SK-MEL-5 (cell line): ENCODE results near the gene IL2RA. TPM values are rescaled to one million over a fixed set of nuclear protein-coding genes. Genes with fewer than 3 reads are reported as not detected.

ENCODE experiments used
- DNase-seq: peaks from one replicate; pipeline ENCODE4 v3.0.0-alpha.2; 2016; ENCODE audit warnings: low read depth, low spot score
- in situ Hi-C: cut with HindIII; loops from 2 replicates; pipeline ENCODE4 v1.10.0; 2016; ENCODE audit warnings: low sequenced_read_pairs, high pct_unique_total_duplicates, low pct_unique_long_range_greater_than_20kb
- total RNA-seq: library from RNA; depleted of rRNA; stranded (reverse); fragments of >200 nt; shearing (Covaris generic); gene quantifications from 2 replicates; pipeline ENCODE4 v1.2.3, GENCODE V29; 2014

Gene IL2RA
- total RNA-seq, 1 experiment from 2014 or later: not detected

DNA sequence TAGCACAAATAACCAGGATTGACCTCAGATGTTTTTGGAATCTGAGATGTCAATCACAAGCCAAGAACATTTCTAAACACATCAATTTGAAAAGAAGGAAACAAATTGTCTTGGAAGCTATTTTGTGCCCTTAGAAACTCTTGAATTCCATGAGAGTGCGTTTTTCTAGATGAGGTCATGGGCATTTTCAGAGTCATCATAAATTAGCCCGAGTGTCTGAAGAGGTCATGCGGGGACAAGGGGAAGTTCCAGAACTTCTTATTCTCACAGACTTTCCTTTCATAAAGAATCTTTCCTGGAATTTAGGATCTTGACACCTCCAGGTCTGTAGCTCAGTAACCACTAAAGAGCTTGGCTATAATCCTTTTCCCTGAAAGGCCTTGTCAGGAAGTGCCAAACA is 28.2 kb downstream of the IL2RA start:
- in situ Hi-C loops: no loop called here
- peak; percentile 17 for DNase-seq

DNA sequence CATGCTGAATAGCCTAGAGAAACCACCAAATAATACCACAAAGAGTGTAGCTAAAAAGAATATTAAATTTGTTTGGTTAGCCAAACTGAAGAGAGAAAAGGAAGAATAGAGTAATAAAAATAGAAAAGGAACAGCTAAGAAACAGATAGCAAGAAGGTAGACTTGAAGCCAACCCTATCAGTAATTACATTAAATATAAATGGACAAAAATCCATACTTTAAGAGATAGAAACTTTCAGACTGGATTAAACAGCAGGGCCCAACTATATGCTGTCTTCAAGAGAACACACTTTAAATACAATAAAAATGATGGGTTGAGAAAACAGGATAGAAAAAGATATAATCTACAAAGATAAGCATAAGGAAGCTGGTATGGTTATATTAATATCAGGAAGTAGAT is 31.2 kb downstream of the IL2RA start:
- in situ Hi-C loops: no loop called here
- no peak for DNase-seq

DNA sequence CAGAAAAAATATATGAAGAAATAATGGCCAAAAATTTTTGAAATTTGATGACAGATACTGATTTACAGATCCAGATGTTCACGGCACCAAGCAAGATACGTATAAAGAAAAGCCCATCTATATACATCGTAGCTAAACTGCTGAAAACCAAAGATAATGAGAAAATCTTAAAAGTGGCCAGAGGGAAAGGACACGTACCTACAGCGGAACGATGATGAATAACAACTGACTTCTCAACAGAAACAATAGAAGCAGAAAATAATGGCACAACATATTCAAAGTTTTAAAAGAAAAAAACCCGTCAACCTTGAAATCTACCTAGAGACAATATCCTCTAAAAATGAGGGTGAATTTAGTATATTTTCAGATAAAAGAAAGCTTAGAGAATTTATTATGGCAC is 31.9 kb downstream of the IL2RA start:
- in situ Hi-C loops: no loop called here
- no peak for DNase-seq

DNA sequence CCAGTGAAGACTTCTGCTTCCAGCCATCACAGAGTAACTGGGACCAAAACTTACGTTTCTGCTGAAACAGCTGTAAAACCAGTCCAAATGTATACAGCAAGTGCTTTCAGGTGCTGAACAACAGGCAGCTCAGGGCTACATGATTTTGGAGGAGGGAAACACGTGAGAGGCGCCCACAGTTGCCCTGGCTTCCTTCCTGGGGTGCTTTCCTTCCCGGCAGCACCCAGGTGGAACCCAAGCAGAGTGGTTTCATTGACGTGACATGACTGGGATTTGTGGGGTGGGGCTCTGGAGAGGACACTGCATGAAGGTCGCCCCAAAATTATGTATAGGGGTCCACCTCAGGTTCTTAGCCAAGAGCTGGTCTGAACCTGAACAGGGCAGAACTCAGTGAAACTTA is 34.2 kb downstream of the IL2RA start:
- DNase-seq: no peak
- in situ Hi-C loops: no loop called here

DNA sequence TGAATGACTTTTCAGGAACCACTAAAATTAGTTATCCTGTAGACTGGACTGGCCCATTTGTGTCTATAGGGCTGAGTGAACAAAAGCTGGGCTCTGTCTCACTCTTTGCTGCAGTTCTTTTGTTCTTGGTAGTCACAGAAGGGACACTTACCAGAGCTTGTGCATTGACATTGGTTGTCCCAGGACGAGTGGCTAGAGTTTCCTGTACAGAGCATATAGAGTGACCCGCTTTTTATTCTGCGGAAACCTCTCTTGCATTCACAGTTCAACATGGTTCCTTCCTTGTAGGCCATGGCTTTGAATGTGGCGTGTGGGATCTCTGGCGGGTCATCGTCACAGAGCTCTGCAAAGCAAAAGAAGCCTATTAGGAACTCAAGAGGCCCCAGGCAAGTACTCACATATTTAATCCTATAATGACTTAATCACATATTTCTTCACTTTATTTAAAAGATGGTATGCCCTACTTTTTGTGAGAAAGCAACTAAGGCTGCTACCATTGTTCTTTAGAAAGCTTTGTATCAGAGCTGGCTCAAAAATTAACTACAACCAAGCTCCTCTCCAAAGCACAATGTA is 36.4 kb downstream of the IL2RA start:
- in situ Hi-C loops: no loop called here
- no peak for DNase-seq

DNA sequence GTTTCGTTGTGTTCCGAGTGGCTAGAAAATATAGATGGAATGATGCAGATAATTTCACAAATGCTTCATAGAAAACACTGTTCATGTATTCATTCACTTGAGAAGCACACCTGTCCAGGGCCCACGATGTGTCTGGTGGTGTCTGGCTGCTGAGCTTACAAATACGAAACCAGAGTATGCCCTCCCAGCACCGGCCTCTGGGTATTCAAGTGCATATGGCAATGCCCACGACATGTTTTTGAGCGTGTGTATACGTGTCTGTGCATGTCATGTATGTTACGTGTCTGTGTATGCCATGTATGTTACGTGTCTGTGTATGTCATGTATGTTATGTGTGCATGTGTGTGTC is 37.9 kb downstream of the IL2RA start:
- in situ Hi-C loops: no loop called here
- no peak for DNase-seq

DNA sequence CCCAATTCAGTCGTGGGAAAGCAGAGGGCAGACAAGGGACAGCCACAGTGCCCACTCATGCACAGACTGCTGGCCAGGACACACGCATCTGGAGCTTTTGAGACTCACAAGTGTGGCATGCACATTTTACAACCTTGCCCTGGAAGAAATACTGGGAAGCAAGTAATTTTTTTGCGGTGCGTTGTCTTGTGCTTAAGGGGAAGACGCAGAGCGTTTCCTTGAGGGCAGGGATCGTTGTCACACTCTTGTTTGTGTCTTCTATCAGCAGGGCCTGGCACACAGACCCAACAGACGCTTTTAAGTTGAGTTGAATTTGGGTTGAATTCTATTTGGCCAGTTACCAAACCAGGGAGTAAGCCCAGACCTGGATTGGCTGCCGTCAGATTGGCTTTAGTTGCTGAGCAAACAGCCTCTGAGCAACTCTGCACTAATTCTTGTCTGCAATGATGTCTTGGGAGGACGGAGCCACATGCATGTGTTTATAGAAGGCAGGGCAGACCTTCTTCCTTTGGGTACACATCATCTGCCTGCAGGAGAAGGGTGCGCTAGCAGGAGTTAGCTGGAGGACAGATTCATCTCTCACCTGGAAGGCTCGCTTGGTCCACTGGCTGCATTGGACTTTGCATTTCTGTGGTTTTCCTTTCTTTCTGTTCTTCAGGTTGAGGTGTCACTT is 38.4 kb downstream of the IL2RA start:
- in situ Hi-C loops: no loop called here
- no peak for DNase-seq

DNA sequence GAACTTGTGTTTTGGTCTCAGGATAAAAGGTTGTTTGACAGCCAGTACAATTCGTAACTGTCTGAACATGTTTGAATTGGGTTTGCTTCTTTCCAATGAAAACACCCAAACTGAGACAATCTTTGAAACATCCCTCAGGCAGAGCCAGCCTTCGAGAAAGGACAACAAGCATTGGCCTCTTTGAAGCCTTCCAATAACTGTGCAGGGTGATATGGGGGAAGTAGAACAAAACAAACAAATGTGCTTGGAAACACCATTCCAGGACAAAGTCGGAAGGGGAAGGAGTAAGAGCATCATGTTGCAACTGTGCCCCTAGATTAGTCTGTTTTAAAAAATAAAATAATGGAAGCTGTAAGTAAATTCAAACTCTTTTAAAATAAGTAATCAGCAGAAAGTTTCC is 39.5 kb downstream of the IL2RA start:
- in situ Hi-C loops: no loop called here
- DNase-seq: no peak

DNA sequence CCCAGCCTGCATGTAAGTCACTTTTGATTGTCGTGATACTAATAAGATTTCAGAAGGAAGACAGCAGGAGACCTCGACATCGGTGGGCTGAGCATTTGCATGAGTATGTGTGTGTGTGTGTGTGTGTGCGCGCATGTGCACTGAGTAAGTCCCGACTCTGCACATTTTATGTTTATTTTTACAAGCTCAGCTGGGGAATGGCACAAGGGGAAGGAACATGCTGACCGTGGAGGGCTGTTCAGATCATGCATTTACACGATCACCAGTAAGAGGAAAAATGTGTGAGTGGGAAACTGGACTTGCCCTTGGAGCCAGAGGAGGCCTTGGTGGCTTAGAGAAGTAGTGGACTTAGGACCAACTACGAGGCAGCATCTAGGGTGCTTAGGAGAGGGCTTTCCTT is 41.3 kb downstream of the IL2RA start:
- DNase-seq: no peak
- in situ Hi-C loops: no loop called here

DNA sequence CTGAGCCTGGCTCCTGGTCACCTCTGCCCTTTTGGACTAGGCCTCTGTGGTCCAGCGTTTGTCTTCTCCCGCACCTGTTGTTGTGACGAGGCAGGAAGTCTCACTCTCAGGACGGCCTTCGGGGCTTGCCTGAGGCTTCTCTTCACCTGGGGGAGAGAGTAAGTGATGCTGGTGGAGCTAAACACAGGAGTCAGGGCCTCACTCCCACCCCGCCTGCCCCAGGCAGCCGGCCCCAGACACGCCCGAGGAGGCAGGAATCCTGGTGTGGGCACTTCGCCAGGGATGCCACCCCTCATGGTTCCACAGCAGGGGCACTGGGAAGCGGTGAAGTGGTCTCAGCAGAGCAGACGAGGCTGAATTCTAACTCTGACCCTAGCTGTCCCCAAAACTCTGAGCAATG is 42.4 kb downstream of the IL2RA start:
- in situ Hi-C loops: no loop called here

DNA sequence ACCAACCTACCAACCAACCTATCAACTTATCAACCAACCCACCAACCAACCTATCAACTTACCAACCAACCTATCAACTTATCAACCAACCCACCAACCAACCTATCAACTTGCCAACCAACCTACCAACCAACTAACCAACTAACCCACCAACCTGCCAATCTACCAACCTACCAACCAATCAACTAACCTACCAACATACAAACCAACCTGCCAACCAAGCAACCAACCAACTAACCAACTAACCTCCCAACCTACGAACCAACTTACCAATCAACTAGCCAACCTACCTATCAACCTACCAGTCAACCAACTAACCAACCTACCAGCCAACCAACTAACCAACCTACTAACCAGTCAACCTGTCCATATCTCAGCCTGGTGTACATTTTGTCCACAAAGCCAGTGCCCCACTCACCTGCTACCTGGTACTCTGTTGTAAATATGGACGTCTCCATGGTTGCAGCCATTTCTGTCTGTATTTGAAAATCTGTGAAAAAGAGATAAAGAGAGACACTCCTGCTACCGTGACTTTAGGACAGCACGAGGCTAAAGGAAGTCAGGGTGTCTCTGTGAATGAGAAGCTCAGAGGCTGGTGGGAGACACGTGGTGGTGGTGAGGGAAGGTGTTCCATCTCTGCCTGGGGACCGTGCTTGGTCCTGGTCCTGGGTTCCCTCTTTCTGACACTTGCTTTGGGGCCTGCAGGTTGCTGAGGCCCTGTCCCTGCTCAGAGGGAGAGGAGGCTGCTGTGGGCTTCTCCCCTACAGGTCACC is 43.0 kb downstream of the IL2RA start:
- no peak for DNase-seq
- in situ Hi-C loops: no loop called here

More for the DNA sequence above, 42.4 kb downstream of the IL2RA start:
- no peak for DNase-seq

DNA sequence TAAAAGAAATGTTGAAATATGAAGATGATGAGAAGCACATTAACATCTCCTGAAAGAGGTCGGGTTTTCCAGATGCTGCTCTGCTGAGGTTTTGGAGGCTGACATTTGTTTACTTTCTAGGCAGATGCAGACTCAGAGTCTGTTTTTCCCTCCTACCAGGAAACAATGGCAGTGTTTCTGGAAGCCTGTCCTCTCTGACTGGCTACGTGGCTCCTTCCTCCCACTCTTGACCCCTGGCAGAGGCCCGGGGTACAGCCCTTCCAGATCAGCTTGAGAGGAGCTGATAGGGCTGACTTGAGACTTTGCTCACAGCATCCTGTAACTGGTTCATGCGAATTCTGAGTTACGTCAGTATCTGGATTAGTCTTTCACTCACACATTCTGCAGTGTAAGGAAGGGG is 43.7 kb downstream of the IL2RA start:
- in situ Hi-C loops: no loop called here
- no peak for DNase-seq

DNA sequence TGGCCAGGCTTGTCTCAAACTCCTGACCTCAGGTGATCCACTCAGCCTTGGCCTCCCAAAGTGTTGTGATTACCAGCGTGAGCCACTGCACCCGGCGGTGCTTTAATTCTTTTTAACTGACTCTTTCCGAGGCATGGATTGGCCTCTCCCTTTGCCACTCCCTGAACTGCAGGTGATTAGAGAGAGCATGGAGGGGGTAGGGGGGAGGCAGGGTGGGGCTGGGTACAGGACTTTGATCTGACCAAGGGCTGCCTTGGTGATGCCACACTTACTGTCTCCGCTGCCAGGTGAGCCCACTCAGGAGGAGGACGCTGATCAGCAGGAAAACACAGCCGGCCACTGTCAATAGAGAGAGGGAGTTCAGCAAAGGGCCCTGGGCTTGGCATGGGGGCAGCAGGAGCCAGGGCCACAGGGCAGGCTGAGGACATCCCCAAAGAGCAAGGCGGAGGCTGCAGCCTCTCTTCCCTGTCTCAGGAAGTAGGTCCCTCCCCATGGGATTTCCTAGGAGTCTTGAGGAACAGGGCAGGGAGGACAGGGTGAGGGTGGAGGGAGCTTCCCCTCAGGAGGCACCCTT is 44.3 kb downstream of the IL2RA start:
- no peak for DNase-seq
- in situ Hi-C loops: no loop called here

DNA sequence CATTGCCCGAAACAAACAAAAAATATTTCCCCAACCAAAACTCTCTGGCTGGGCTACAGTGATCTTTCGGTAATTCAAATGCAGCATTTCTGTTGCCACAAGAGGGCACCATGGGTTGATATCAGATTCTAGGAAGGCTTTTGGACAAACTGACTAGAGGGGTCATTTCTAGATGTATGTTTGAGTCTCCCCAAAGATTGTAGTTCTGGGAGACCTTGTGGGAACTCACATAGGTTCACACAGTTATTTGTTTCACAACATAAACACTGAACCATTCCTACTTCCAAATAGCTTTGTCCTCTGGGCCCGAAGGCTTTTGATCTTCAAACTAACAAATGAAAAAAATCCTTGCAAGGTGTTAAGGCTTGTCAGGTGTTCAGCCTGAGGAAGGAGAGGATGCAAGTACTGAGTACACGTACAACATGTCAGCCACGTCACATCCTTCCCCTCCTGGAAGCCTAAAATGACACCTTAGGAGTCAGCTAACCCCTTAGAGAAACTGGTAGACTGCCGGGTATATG is 47.9 kb downstream of the IL2RA start:
- in situ Hi-C loops: no loop called here
- DNase-seq: peak; percentile 66

DNA sequence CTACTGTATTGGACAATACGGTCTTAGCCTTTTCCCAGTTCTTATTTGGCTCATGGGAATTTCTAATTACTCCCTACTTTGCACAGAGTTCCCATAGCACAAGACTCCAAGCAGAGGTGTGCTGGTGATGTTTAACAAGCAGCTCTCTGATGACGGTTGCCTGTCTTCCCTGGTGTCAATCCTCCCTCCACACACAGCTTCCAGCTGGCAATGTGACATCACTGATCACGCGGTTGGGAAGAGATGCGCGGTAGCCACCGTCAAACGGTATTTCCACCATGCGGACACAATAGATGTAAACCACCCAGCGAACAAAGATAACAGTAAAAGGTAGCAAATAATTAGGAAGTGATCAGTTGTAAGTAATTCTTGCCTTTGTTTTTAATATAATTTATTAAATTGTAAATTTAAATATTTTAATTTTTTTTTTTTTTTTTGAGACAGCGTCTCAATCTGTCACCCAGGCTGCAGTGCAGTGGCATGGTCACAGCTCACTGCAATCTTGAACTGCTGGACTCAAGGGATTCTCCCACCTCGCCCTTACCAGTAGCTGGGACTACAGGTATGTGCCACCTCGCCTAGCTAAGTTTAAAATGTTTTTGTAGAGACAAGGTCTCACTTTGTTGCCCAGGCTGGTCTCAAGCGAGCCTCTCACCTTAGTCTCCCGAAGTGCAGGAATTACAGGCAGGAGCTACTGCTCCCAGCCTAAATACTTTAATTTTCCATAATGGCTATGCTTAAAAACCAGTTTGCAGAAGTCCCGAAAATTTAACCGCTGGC is 48.6 kb downstream of the IL2RA start:
- in situ Hi-C loops: no loop called here
- peak; percentile 7 for DNase-seq

DNA sequence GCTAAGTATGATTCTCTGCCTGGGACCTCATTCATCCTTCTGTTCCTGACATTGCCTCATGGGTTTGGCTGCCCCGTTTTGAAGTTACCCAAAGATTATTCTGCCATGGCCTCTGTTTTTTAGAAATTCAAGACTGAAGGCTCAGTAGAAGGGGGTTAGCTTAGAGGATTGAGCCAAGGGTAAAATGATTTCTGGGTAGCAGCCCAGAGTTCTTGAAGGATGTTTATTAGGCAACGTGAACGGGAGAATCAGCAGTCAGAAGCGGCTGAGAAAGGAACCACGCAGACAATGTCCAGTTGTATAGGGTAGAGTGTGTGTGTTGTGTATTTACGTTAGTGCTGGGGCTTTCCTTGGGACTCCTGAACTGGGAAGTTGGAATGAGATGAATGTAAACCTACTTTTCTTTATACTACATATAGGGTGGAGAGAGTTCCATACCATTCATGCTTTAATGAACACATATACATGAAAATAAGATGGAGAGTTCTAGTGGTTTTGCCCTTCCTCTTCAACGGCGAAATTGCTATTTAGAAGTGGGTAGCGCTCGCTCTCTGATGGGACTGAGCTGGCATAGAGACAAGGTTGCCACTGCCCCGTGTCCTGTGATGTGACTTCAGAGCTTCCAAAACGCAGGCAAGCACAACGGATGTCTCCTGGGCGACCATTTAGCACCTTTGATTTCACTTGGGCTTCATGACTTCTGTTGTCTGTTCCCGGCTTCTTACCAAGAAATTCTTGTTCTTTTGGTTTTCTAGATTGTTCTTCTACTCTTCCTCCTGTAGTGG is 49.9 kb downstream of the IL2RA start:
- no peak for DNase-seq
- in situ Hi-C loops: no loop called here

DNA sequence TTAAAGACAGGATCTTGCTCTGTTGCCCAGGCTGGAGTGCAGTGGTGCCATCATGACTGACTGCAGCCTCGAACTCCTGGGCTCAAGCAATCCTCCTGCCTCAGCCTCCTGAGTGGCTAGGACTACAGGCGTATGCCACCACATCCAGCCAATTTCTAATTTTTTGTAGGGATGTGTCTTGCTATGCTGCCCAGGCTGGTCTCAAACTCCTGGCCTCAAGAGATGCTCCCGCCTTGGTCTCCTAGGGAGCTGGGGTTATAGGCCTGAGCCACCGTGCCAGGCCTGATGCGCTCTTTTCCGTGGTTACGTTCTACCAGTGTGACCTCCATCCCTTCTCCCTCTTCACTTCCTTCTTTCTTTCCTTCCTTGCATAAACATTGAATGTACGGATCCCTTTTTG is 50.6 kb downstream of the IL2RA start:
- in situ Hi-C loops: no loop called here

More for the DNA sequence above, 50.6 kb downstream of the IL2RA start:
- DNase-seq: no peak
